WTC11 (cell line): Measurements from ENCODE around the gene CARD11. TPM values are rescaled to one million over a fixed set of nuclear protein-coding genes. Genes with fewer than 3 reads are reported as not detected.

Source experiments
- ATAC-seq: fragments of 200-7000 bp; cut with Tn5 transposase; 2 replicates; pipeline ENCODE4 v1.10.0; 2021; ENCODE audit warnings: mild to moderate bottlenecking, moderate library complexity
- CTCF ChIA-PET: fragments of 300-600 bp; sonication (Branson Sonifier 250); formaldehyde crosslinking; loops from one replicate; lab custom pipeline; 2021; ENCODE audit warnings: antibody characterized with exemption; lab: Charles Lee
- POLR2A ChIA-PET: fragments of 350-600 bp; sonication (Branson Sonifier 250); formaldehyde crosslinking; loops from one replicate; lab custom pipeline; 2021; ENCODE audit warnings: antibody characterized with exemption; lab: Charles Lee
- DNase-seq: peaks from one replicate; pipeline ENCODE4 v3.0.0; 2021; ENCODE audit warnings: low spot score
- H3K27ac Mint-ChIP-seq: 2 replicates; pipeline ENCODE4 v1.8.0; 2021; ENCODE audit warnings: mixed read lengths
- H3K27me3 Mint-ChIP-seq: 2 replicates; pipeline ENCODE4 v1.8.0; 2021; ENCODE audit warnings: low read depth, mild to moderate bottlenecking, moderate library complexity, mixed read lengths
- H3K36me3 Mint-ChIP-seq: 2 replicates; pipeline ENCODE4 v1.8.0; 2021; ENCODE audit warnings: mixed read lengths
- H3K4me1 Mint-ChIP-seq: 2 replicates; pipeline ENCODE4 v1.8.0; 2022; ENCODE audit warnings: mixed read lengths
- H3K4me3 Mint-ChIP-seq: 2 replicates; pipeline ENCODE4 v1.8.0; 2021; ENCODE audit warnings: mild to moderate bottlenecking, moderate library complexity, mixed read lengths
- H3K9me3 Mint-ChIP-seq: 2 replicates; pipeline ENCODE4 v1.8.0; 2021; ENCODE audit warnings: mixed read lengths
- AFF4 ChIP-seq: sonication (generic); formaldehyde crosslinking; IDR thresholded peaks from 2 replicates; pipeline ENCODE4 v1.8.1; 2023; ENCODE audit warnings: mild to moderate bottlenecking, missing genetic modification reagents, borderline replicate concordance
- ARID4B ChIP-seq: sonication (generic); formaldehyde crosslinking; IDR thresholded peaks from 2 replicates; pipeline ENCODE4 v1.8.0; 2023; ENCODE audit warnings: missing genetic modification reagents, mild to moderate bottlenecking, borderline replicate concordance
- CBFB ChIP-seq: sonication (generic); formaldehyde crosslinking; IDR thresholded peaks from 2 replicates; pipeline ENCODE4 v1.8.1; 2022; ENCODE audit warnings: mild to moderate bottlenecking, low read depth, missing genetic modification reagents
- ETV6 ChIP-seq: sonication (generic); formaldehyde crosslinking; IDR thresholded peaks from 2 replicates; pipeline ENCODE4 v1.8.1; 2022; ENCODE audit warnings: mild to moderate bottlenecking, missing genetic modification reagents
- GABPB1 ChIP-seq: sonication (generic); formaldehyde crosslinking; IDR thresholded peaks from 2 replicates; pipeline ENCODE4 v1.8.1; 2023; ENCODE audit warnings: mild to moderate bottlenecking, missing genetic modification reagents
- GRHL2 ChIP-seq: fragments of 250-450 bp; sonication (Bioruptor Pico); IDR thresholded peaks from 2 replicates; pipeline ENCODE4 v1.8.0; 2022; ENCODE audit warnings: mild to moderate bottlenecking, moderate library complexity; ENCODE audit not compliant: insufficient replicate concordance, severe bottlenecking
- HMGXB4 ChIP-seq: sonication (generic); formaldehyde crosslinking; IDR thresholded peaks from 2 replicates; pipeline ENCODE4 v1.8.1; 2023; ENCODE audit warnings: mild to moderate bottlenecking, moderate library complexity, missing genetic modification reagents
- JUN ChIP-seq: sonication (generic); formaldehyde crosslinking; IDR thresholded peaks from 2 replicates; pipeline ENCODE4 v1.8.0; 2023; ENCODE audit warnings: mild to moderate bottlenecking, missing genetic modification reagents
- MXD4 ChIP-seq: fragments of 250-450 bp; sonication (Bioruptor Pico); IDR thresholded peaks from 2 replicates; pipeline ENCODE4 v1.8.0; 2021; ENCODE audit warnings: mild to moderate bottlenecking, moderate library complexity, borderline replicate concordance
- NR1H2 ChIP-seq: sonication (generic); formaldehyde crosslinking; IDR thresholded peaks from 2 replicates; pipeline ENCODE4 v1.9.0; 2021; ENCODE audit warnings: mild to moderate bottlenecking, moderate library complexity, missing genetic modification reagents
- PRRX2 ChIP-seq: fragments of 250-450 bp; sonication (Bioruptor Pico); IDR thresholded peaks from 2 replicates; pipeline ENCODE4 v1.8.0; 2021; ENCODE audit warnings: mild to moderate bottlenecking
- SOX15 ChIP-seq: fragments of 250-450 bp; sonication (Bioruptor Pico); IDR thresholded peaks from 2 replicates; pipeline ENCODE4 v1.9.0; 2021; ENCODE audit warnings: mild to moderate bottlenecking
- ZNF138 ChIP-seq: sonication (generic); formaldehyde crosslinking; conservative IDR thresholded peaks from 2 replicates; pipeline ENCODE4 v1.8.1; 2022; ENCODE audit warnings: mild to moderate bottlenecking, moderate library complexity, missing genetic modification reagents
- ZNF219 ChIP-seq: sonication (generic); formaldehyde crosslinking; IDR thresholded peaks from 2 replicates; pipeline ENCODE4 v1.8.0; 2023; ENCODE audit warnings: missing genetic modification reagents, mild to moderate bottlenecking, borderline replicate concordance
- ZNF396 ChIP-seq: fragments of 250-450 bp; sonication (Bioruptor Pico); IDR thresholded peaks from 2 replicates; pipeline ENCODE4 v1.8.0; 2021; ENCODE audit warnings: mild to moderate bottlenecking, moderate library complexity, borderline replicate concordance
- ZNF416 ChIP-seq: fragments of 250-450 bp; sonication (Bioruptor Pico); IDR thresholded peaks from 2 replicates; pipeline ENCODE4 v1.9.0; 2021; ENCODE audit warnings: mild to moderate bottlenecking, inconsistent platforms
- total RNA-seq: library from RNA; stranded (reverse); gene quantifications from 3 replicates; pipeline ENCODE4 v1.2.3, GENCODE V29; 2021
- TF ChIP-seq, protein P1 (sequence below): sonication (generic); formaldehyde crosslinking; IDR thresholded peaks from 2 replicates; pipeline ENCODE4 v1.8.0; 2022; ENCODE audit warnings: mild to moderate bottlenecking, missing genetic modification reagents
- TF ChIP-seq, protein P2 (sequence below): sonication (generic); formaldehyde crosslinking; IDR thresholded peaks from 2 replicates; pipeline ENCODE4 v1.8.1; 2023; ENCODE audit warnings: mild to moderate bottlenecking, missing genetic modification reagents, moderate library complexity
- TF ChIP-seq, protein P3 (sequence below): sonication (generic); formaldehyde crosslinking; IDR thresholded peaks from 2 replicates; pipeline ENCODE4 v1.8.1; 2022; ENCODE audit warnings: low read depth, mild to moderate bottlenecking, moderate library complexity, missing genetic modification reagents, borderline replicate concordance
- TF ChIP-seq, protein P4 (sequence below): sonication (generic); formaldehyde crosslinking; conservative IDR thresholded peaks from 2 replicates; pipeline ENCODE4 v1.8.1; 2022; ENCODE audit warnings: mild to moderate bottlenecking, missing genetic modification reagents

Gene CARD11
- total RNA-seq, 1 experiment from 2014 or later: 40.8 TPM

DNA sequence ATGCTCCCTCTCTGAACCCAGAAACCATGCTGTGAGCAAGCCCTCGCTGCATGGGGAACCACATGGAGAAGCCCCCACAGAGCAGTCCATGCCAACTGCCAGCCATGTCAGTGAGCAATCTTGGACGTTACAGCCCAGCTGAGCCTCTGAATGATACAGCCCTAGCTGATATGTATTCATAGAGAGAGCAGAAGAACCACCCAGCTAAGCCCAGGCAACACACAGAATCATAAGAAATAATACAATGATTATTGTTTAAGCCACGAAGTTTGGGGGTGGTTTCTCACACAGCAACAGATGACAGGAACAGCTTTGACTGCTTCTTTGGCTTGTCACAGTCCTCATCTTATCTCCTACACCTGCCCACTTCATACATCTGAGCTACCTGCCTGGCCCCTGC, 32.5 kb upstream of the CARD11 start (continued):
- TF ChIP-seq HMGXB4 (CRISPR knock-in tag) (no peak), ZNF138 (CRISPR knock-in tag) (no peak), GABPB1 (CRISPR knock-in tag) (no peak), CBFB (CRISPR knock-in tag) (no peak), ZNF416 (CRISPR knock-in tag) (no peak)
- TF ChIP-seq, protein P1, sequence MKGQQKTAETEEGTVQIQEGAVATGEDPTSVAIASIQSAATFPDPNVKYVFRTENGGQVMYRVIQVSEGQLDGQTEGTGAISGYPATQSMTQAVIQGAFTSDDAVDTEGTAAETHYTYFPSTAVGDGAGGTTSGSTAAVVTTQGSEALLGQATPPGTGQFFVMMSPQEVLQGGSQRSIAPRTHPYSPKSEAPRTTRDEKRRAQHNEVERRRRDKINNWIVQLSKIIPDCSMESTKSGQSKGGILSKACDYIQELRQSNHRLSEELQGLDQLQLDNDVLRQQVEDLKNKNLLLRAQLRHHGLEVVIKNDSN (CRISPR knock-in tag): no peak
- TF ChIP-seq, protein P2, sequence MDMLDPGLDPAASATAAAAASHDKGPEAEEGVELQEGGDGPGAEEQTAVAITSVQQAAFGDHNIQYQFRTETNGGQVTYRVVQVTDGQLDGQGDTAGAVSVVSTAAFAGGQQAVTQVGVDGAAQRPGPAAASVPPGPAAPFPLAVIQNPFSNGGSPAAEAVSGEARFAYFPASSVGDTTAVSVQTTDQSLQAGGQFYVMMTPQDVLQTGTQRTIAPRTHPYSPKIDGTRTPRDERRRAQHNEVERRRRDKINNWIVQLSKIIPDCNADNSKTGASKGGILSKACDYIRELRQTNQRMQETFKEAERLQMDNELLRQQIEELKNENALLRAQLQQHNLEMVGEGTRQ (CRISPR knock-in tag): no peak

DNA sequence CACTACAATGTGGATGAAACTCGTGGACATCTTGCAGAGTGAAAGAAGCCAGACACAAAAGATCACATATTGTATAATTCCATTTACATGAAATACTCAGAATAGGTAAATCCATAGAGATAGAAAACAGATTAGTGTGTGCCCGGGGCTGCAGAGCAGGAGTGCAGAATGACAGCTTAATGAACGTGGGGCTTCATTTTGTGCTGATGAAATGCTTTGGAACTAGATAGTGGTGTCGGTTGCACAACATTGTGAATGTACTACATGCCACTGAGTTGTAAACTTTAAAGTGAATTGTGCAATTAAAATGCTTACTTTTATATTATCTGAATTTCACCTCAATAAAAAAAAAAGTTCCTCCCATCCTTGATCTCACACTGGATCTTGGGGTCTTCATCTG, 31.8 kb upstream of the CARD11 start:
- Mint-ChIP-seq H3K4me1 (peaks cover 6% of the 10 kb centered on the region), H3K36me3 (peaks cover 10% of the 10 kb centered on the region), H3K27ac (no peak overlapping the region), H3K9me3 (peaks cover 36% of the 10 kb centered on the region), H3K27me3 (no peaks in the 10 kb centered on the region; the same call in 1 of the 2 replicates), H3K4me3 (no peak overlapping the region)
- ATAC-seq (no peak), DNase-seq (no peak)
- TF ChIP-seq PRRX2 (no peak), JUN (CRISPR knock-in tag) (no peak), MXD4 (CRISPR knock-in tag) (no peak), ARID4B (CRISPR knock-in tag) (no peak), GRHL2 (CRISPR knock-in tag) (no peak), NR1H2 (no peak), ZNF138 (CRISPR knock-in tag) (no peak), SOX15 (CRISPR knock-in tag) (no peak), ETV6 (CRISPR knock-in tag) (no peak), AFF4 (CRISPR knock-in tag) (no peak), ZNF219 (CRISPR knock-in tag) (no peak), ZNF396 (CRISPR knock-in tag) (no peak), CBFB (CRISPR knock-in tag) (no peak)
- TF ChIP-seq, protein P3, sequence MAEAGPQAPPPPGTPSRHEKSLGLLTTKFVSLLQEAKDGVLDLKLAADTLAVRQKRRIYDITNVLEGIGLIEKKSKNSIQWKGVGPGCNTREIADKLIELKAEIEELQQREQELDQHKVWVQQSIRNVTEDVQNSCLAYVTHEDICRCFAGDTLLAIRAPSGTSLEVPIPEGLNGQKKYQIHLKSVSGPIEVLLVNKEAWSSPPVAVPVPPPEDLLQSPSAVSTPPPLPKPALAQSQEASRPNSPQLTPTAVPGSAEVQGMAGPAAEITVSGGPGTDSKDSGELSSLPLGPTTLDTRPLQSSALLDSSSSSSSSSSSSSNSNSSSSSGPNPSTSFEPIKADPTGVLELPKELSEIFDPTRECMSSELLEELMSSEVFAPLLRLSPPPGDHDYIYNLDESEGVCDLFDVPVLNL (CRISPR knock-in tag): no peak
- TF ChIP-seq, protein P4, sequence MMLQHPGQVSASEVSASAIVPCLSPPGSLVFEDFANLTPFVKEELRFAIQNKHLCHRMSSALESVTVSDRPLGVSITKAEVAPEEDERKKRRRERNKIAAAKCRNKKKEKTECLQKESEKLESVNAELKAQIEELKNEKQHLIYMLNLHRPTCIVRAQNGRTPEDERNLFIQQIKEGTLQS (CRISPR knock-in tag): no peak
- POLR2A ChIA-PET: no interaction called here
- CTCF ChIA-PET: no interaction called here
